Ishikawa (cell line): ENCODE measurements around the gene HOXB5.

ENCODE experiments used
- CEBPB ChIP-seq: IDR thresholded peaks from 2 replicates; pipeline ENCODE4 v1.6.1; 2012
- CREB1 ChIP-seq: IDR thresholded peaks from 2 replicates; pipeline ENCODE4 v1.6.1; 2012; ENCODE audit warnings: low read depth
- EGR1 ChIP-seq: IDR thresholded peaks from 2 replicates; pipeline ENCODE4 v1.6.1; 2012
- EP300 ChIP-seq: IDR thresholded peaks from 2 replicates; pipeline ENCODE4 v1.6.1; 2012; ENCODE audit warnings: borderline replicate concordance
- FOXM1 ChIP-seq: IDR thresholded peaks from 2 replicates; pipeline ENCODE4 v1.6.1; 2012; ENCODE audit warnings: low read depth, borderline replicate concordance
- NFIC ChIP-seq: IDR thresholded peaks from 2 replicates; pipeline ENCODE4 v1.6.1; 2012
- RAD21 ChIP-seq: IDR thresholded peaks from 2 replicates; pipeline ENCODE4 v1.6.1; 2012; ENCODE audit warnings: low read depth
- TAF1 ChIP-seq: IDR thresholded peaks from 2 replicates; pipeline ENCODE4 v1.6.1; 2012; ENCODE audit warnings: low read depth, mild to moderate bottlenecking
- TCF12 ChIP-seq: IDR thresholded peaks from 2 replicates; pipeline ENCODE4 v1.6.1; 2012; ENCODE audit warnings: low read depth
- TEAD4 ChIP-seq: IDR thresholded peaks from 2 replicates; pipeline ENCODE4 v1.6.1; 2012
- YY1 ChIP-seq: IDR thresholded peaks from 2 replicates; pipeline ENCODE4 v1.6.1; 2012; ENCODE audit warnings: low read depth
- ZBTB7A ChIP-seq: IDR thresholded peaks from 2 replicates; pipeline ENCODE4 v1.6.1; 2012; ENCODE audit warnings: low read depth
- TF ChIP-seq, protein P1 (sequence below): IDR thresholded peaks from 2 replicates; pipeline ENCODE4 v1.6.1; 2012
- TF ChIP-seq, protein P2 (sequence below): IDR thresholded peaks from 2 replicates; pipeline ENCODE4 v1.6.1; 2012; ENCODE audit warnings: low read depth, mild to moderate bottlenecking
- TF ChIP-seq, protein P3 (sequence below): IDR thresholded peaks from 2 replicates; pipeline ENCODE4 v1.6.1; 2012

HOXB5 gene

GRCh38 chr17:48549914-48550501, 43.6 kb downstream of the HOXB5 start:
- no peak for TF ChIP-seq TEAD4
- no peak for TF ChIP-seq CEBPB
- TF ChIP-seq TCF12, result no peak
- no peak for TF ChIP-seq EGR1
- TF ChIP-seq TAF1, result no peak
- no peak for TF ChIP-seq ZBTB7A
- no peak for TF ChIP-seq YY1
- TF ChIP-seq, protein P1, sequence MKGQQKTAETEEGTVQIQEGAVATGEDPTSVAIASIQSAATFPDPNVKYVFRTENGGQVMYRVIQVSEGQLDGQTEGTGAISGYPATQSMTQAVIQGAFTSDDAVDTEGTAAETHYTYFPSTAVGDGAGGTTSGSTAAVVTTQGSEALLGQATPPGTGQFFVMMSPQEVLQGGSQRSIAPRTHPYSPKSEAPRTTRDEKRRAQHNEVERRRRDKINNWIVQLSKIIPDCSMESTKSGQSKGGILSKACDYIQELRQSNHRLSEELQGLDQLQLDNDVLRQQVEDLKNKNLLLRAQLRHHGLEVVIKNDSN, result no peak
- no peak for TF ChIP-seq EP300
- no peak for TF ChIP-seq CREB1
- TF ChIP-seq, protein P2, sequence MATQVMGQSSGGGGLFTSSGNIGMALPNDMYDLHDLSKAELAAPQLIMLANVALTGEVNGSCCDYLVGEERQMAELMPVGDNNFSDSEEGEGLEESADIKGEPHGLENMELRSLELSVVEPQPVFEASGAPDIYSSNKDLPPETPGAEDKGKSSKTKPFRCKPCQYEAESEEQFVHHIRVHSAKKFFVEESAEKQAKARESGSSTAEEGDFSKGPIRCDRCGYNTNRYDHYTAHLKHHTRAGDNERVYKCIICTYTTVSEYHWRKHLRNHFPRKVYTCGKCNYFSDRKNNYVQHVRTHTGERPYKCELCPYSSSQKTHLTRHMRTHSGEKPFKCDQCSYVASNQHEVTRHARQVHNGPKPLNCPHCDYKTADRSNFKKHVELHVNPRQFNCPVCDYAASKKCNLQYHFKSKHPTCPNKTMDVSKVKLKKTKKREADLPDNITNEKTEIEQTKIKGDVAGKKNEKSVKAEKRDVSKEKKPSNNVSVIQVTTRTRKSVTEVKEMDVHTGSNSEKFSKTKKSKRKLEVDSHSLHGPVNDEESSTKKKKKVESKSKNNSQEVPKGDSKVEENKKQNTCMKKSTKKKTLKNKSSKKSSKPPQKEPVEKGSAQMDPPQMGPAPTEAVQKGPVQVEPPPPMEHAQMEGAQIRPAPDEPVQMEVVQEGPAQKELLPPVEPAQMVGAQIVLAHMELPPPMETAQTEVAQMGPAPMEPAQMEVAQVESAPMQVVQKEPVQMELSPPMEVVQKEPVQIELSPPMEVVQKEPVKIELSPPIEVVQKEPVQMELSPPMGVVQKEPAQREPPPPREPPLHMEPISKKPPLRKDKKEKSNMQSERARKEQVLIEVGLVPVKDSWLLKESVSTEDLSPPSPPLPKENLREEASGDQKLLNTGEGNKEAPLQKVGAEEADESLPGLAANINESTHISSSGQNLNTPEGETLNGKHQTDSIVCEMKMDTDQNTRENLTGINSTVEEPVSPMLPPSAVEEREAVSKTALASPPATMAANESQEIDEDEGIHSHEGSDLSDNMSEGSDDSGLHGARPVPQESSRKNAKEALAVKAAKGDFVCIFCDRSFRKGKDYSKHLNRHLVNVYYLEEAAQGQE, result no peak
- TF ChIP-seq FOXM1, result no peak
- TF ChIP-seq RAD21, result no peak

DNA sequence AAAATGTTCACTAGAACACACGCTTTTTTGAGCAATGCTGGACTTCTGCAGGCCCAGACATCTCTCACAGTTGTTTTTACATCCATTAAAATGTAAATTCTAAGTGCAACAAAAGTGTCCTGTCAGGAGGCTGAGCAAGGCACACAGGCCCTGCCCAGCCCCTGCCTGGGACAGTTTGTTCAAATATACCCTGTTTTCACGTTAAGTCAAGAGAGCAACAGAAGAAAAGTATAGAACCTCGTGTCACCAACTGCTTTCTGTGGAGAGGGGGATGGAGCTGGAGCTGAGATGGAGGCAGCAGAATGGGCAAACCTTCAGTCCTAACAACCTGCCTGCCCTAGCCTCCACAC, 44.3 kb downstream of the HOXB5 start:
- TF ChIP-seq EGR1 (no peak), YY1 (no peak), FOXM1 (no peak), TCF12 (no peak), ZBTB7A (no peak), TAF1 (no peak)
- TF ChIP-seq, protein P1, result no peak
- TF ChIP-seq, protein P2, result no peak
- TF ChIP-seq, protein P3, sequence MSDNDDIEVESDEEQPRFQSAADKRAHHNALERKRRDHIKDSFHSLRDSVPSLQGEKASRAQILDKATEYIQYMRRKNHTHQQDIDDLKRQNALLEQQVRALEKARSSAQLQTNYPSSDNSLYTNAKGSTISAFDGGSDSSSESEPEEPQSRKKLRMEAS, result no peak

- TF ChIP-seq CEBPB (no peak), TCF12 (no peak), FOXM1 (no peak), ZBTB7A (no peak), CREB1 (no peak), NFIC (no peak), TEAD4 (no peak), YY1 (no peak), EP300 (no peak), RAD21 (no peak), TAF1 (no peak), EGR1 (no peak)
- TF ChIP-seq, protein P2, result no peak
- TF ChIP-seq, protein P3, result no peak
- TF ChIP-seq, protein P1, result no peak
Observed at GRCh38 chr17:48548523-48549280, 44.9 kb downstream of the HOXB5 start.
